ENCODE results near the gene SATB1.

SATB1 gene

DNA sequence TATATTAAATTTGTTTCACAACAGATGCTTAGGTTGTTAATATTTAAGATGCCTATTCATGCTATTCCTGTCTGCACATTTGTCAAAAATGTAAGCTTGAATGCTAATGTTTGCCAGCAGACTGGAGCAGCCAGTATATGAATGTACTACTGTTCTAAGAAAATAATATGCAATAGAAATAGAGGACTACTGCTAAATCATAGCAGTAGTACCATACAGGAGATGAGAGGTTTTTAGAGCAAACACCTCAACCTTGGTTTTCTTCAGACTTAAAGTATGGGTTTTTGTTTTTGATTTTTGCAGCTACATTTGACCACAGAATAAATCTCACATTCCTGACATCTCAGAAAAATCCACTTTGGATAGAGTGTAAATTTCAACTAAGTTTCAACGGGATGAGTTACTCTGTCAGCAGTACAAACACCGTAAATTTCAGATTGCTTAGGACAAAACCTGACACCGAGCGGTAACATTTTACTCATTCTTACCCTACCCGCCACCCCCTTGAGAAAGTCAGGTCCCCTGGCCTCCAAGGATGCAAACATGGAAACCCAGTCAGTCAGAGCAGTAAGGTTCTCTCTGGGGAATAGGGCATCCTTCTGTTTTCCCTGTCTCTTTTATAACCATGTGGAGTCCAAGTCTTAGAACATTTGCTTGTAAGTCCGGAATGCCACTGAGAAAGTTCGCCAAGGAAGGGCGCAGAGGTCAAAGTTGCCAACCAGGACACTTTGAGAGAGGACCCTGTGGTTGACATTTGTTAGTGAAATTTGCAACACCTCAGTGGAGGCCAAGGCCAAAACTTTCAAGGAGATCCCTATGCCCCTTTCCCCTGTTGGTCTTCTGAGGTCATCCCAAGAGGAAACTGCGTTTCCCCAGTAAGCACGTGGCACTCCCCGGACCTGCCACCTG is 17.9 kb upstream of the SATB1 start:
- H3K4me3 ChIP-seq (ENCODE audit: low read length) = no peak overlapping the region
- H3K36me3 ChIP-seq (ENCODE audit: insufficient read depth, low read length) = no peaks in the 10 kb centered on the region
- no peaks in the 10 kb centered on the region for H3K9me3 ChIP-seq (ENCODE audit: low read length)
- H2AFZ ChIP-seq (ENCODE audit: low read depth, low read length) = peak overlapping the region; percentile 30
- H3K27me3 ChIP-seq (ENCODE audit: insufficient read depth, low read length) = peaks cover 73% of the 10 kb centered on the region
- peaks cover 14% of the 10 kb centered on the region for H3K4me1 ChIP-seq (ENCODE audit: insufficient read depth, low read length)

GRCh38 chr3:18441551-18441950 is 16.4 kb upstream of the SATB1 start:
- Histone ChIP-seq H2AFZ (ENCODE audit: low read depth, low read length) (no peak overlapping the region), H3K27me3 (ENCODE audit: insufficient read depth, low read length) (peaks cover 62% of the 10 kb centered on the region), H3K36me3 (ENCODE audit: insufficient read depth, low read length) (no peaks in the 10 kb centered on the region), H3K9me3 (ENCODE audit: low read length) (no peaks in the 10 kb centered on the region), H3K4me3 (ENCODE audit: low read length) (no peak overlapping the region), H3K4me1 (ENCODE audit: insufficient read depth, low read length) (peaks cover 14% of the 10 kb centered on the region)

DNA sequence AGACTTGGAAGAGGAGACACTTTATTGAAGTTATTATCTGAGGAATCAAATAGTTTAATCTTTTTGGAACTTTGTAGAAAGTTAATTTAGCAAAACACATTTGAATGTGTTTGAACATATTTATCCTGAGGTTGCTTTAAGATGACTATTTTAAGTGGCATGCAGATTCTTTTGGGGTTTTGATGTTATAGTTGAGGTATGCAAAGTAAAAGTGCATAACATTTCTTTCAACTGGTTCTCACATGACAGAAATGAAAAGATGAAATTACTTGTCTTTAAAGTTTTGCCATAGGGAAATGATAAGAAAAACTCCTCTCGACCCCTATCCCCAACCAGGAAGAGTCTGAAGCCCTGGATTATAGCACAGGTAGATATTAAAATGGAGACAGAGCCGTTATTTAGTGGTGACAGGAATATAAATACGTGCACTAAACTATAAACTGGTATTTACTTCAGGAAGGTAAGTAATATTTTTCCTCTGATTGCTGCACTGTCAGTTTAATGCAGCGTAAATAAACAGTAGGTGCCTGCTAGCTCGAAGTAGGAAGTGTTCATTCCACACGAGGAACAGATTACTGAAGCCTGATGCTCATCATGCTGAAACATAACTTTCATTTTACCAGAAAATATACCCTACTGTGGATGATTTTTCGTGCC is 15.1 kb upstream of the SATB1 start:
- H3K9me3 ChIP-seq (ENCODE audit: low read length) = no peaks in the 10 kb centered on the region
- no peak overlapping the region for H2AFZ ChIP-seq (ENCODE audit: low read depth, low read length)
- no peaks in the 10 kb centered on the region for H3K36me3 ChIP-seq (ENCODE audit: insufficient read depth, low read length)
- peaks cover 54% of the 10 kb centered on the region for H3K27me3 ChIP-seq (ENCODE audit: insufficient read depth, low read length)
- H3K4me3 ChIP-seq (ENCODE audit: low read length) = no peak overlapping the region
- peaks cover 10% of the 10 kb centered on the region for H3K4me1 ChIP-seq (ENCODE audit: insufficient read depth, low read length)

GRCh38 chr3:18439281-18439680 is 14.1 kb upstream of the SATB1 start:
- Histone ChIP-seq H3K9me3 (ENCODE audit: low read length) (no peaks in the 10 kb centered on the region), H3K36me3 (ENCODE audit: insufficient read depth, low read length) (no peaks in the 10 kb centered on the region), H3K4me1 (ENCODE audit: insufficient read depth, low read length) (peaks cover 8% of the 10 kb centered on the region), H2AFZ (ENCODE audit: low read depth, low read length) (no peak overlapping the region), H3K4me3 (ENCODE audit: low read length) (no peak overlapping the region), H3K27me3 (ENCODE audit: insufficient read depth, low read length) (peaks cover 53% of the 10 kb centered on the region)

- H3K27me3 ChIP-seq (ENCODE audit: insufficient read depth, low read length) = peaks cover 47% of the 10 kb centered on the region
- H2AFZ ChIP-seq (ENCODE audit: low read depth, low read length) = no peak overlapping the region
- no peaks in the 10 kb centered on the region for H3K9me3 ChIP-seq (ENCODE audit: low read length)
- H3K36me3 ChIP-seq (ENCODE audit: insufficient read depth, low read length) = no peaks in the 10 kb centered on the region
- H3K4me1 ChIP-seq (ENCODE audit: insufficient read depth, low read length) = peaks cover 2% of the 10 kb centered on the region
- no peak overlapping the region for H3K4me3 ChIP-seq (ENCODE audit: low read length)
Observed at GRCh38 chr3:18438586-18438985, 13.4 kb upstream of the SATB1 start.

DNA sequence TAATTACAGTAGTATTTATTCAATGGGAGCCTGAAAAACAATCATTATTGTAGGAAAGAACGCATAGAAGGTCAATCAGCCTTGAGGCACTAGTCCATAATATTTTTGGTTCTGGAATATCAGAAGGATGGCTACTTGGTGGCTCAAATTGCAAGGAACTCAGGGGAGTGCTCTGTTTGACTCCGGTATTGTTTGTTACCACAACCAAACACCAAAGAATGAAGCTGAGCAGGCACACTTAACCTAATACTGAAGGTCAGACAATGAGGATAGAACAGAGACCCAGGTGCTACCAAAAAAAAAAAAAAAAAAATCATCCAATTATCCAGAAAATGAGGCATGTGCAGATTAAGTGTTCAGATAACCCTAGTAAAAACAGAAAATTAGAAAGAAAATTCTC is 11.1 kb upstream of the SATB1 start:
- Histone ChIP-seq H3K36me3 (ENCODE audit: insufficient read depth, low read length) (no peaks in the 10 kb centered on the region), H3K4me3 (ENCODE audit: low read length) (no peak overlapping the region), H3K9me3 (ENCODE audit: low read length) (no peaks in the 10 kb centered on the region), H2AFZ (ENCODE audit: low read depth, low read length) (no peak overlapping the region), H3K27me3 (ENCODE audit: insufficient read depth, low read length) (peaks cover 44% of the 10 kb centered on the region), H3K4me1 (ENCODE audit: insufficient read depth, low read length) (no peaks in the 10 kb centered on the region)

DNA sequence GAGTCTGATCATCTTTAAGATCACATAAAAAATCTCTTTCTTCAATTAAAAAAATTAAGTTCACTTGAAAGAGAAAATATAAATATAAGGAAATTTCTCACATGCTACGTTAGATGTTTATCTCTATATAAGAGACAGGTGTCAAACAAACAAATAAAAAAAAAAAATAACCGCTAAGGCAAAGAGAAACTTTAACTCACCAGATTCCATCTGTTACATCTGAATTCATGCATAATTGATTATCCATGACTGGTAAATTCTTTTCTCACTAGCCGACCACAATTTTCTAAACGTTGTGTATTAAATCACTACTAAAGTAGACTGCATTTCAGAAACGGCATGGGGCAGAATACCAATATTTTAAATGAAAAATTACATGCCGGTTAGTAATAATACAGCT is 9.6 kb upstream of the SATB1 start:
- Histone ChIP-seq H3K4me3 (ENCODE audit: low read length) (no peak overlapping the region), H3K36me3 (ENCODE audit: insufficient read depth, low read length) (no peaks in the 10 kb centered on the region)

DNA sequence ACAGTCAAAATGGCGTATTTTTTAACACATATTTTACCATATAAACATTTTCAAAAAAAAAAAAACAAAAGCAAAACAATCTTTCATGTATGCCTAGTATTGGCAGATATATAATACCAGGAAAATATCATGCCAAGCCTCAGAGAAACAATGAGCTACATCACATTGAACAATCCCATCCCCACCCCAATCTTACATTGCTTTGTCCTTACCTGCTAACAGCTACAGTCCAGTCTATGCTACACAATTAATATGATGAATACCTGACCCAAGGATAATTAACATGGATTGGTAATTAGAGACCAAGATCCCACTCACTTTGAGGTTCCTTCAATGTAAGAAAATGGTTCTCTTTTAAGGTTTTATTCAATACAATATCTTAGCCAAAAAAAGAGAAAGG is 7.6 kb upstream of the SATB1 start:
- peaks cover 47% of the 10 kb centered on the region for H3K27me3 ChIP-seq (ENCODE audit: insufficient read depth, low read length)
- H3K9me3 ChIP-seq (ENCODE audit: low read length) = no peaks in the 10 kb centered on the region
- no peak overlapping the region for H2AFZ ChIP-seq (ENCODE audit: low read depth, low read length)
- H3K4me3 ChIP-seq (ENCODE audit: low read length) = no peak overlapping the region
- H3K4me1 ChIP-seq (ENCODE audit: insufficient read depth, low read length) = no peaks in the 10 kb centered on the region
- H3K36me3 ChIP-seq (ENCODE audit: insufficient read depth, low read length) = no peaks in the 10 kb centered on the region

More for the DNA sequence above, 9.6 kb upstream of the SATB1 start:
- Histone ChIP-seq H3K4me1 (ENCODE audit: insufficient read depth, low read length) (no peaks in the 10 kb centered on the region), H3K27me3 (ENCODE audit: insufficient read depth, low read length) (peaks cover 49% of the 10 kb centered on the region), H2AFZ (ENCODE audit: low read depth, low read length) (no peak overlapping the region), H3K9me3 (ENCODE audit: low read length) (no peaks in the 10 kb centered on the region)

- Histone ChIP-seq H3K4me3 (ENCODE audit: low read length) (no peak overlapping the region), H3K9me3 (ENCODE audit: low read length) (no peaks in the 10 kb centered on the region), H2AFZ (ENCODE audit: low read depth, low read length) (no peak overlapping the region), H3K27me3 (ENCODE audit: insufficient read depth, low read length) (peaks cover 55% of the 10 kb centered on the region), H3K36me3 (ENCODE audit: insufficient read depth, low read length) (no peaks in the 10 kb centered on the region), H3K4me1 (ENCODE audit: insufficient read depth, low read length) (peaks cover under 1% of the 10 kb centered on the region)
Observed at GRCh38 chr3:18431266-18431665, 6.1 kb upstream of the SATB1 start.

- H3K4me1 ChIP-seq (ENCODE audit: insufficient read depth, low read length) = peaks cover 7% of the 10 kb centered on the region
- H3K36me3 ChIP-seq (ENCODE audit: insufficient read depth, low read length) = no peaks in the 10 kb centered on the region
- peaks cover 49% of the 10 kb centered on the region for H3K27me3 ChIP-seq (ENCODE audit: insufficient read depth, low read length)
- no peaks in the 10 kb centered on the region for H3K9me3 ChIP-seq (ENCODE audit: low read length)
- H2AFZ ChIP-seq (ENCODE audit: low read depth, low read length) = no peak overlapping the region
- H3K4me3 ChIP-seq (ENCODE audit: low read length) = no peak overlapping the region
Observed at GRCh38 chr3:18428991-18429745, 4.0 kb upstream of the SATB1 start.

GRCh38 chr3:18428036-18428435 is 2.9 kb upstream of the SATB1 start:
- Histone ChIP-seq H3K4me1 (ENCODE audit: insufficient read depth, low read length) (peaks cover 9% of the 10 kb centered on the region), H3K36me3 (ENCODE audit: insufficient read depth, low read length) (no peaks in the 10 kb centered on the region), H3K27me3 (ENCODE audit: insufficient read depth, low read length) (peaks cover 49% of the 10 kb centered on the region), H3K4me3 (ENCODE audit: low read length) (no peak overlapping the region), H2AFZ (ENCODE audit: low read depth, low read length) (no peak overlapping the region), H3K9me3 (ENCODE audit: low read length) (no peaks in the 10 kb centered on the region)

GRCh38 chr3:18426597-18427193 is 1.6 kb upstream of the SATB1 start:
- H3K27me3 ChIP-seq (ENCODE audit: insufficient read depth, low read length) = peaks cover 41% of the 10 kb centered on the region
- H3K4me3 ChIP-seq (ENCODE audit: low read length) = peak overlapping the region; percentile 72

More at GRCh38 chr3:18426597-18427193, 1.6 kb upstream of the SATB1 start:
- H3K9me3 ChIP-seq (ENCODE audit: low read length) = no peaks in the 10 kb centered on the region
- no peaks in the 10 kb centered on the region for H3K36me3 ChIP-seq (ENCODE audit: insufficient read depth, low read length)
- H2AFZ ChIP-seq (ENCODE audit: low read depth, low read length) = no peak overlapping the region
- peaks cover 15% of the 10 kb centered on the region for H3K4me1 ChIP-seq (ENCODE audit: insufficient read depth, low read length)
